NCI-H82 (cell line): ENCODE data around the gene GPN3.
"Not testable (repeated sequence)": the region's sequence is repeated elsewhere in the genome, so short reads cannot be mapped to it uniquely, and the experiment has no call there.

Experiments used
- DNase-seq: peaks from one replicate; lab custom pipeline; 2025; lab: John Stamatoyannopoulos, UW

GPN3 gene

GRCh38 chr12:110468214-110469048 is at the start of gene GPN3, which contains the start of gene FAM216A:
TSS of gene GPN3 (minus strand) at chr12:110468257. CDS start at chr12:110468203, 54 bp downstream.
TSS of gene FAM216A (plus strand) at chr12:110468845. CDS start at chr12:110468876, 31 bp downstream.
- DNase-seq = peak; percentile 100

- DNase-seq = no peak
Observed at GRCh38 chr12:110516995-110517394, 48.9 kb upstream of the GPN3 start.

DNA sequence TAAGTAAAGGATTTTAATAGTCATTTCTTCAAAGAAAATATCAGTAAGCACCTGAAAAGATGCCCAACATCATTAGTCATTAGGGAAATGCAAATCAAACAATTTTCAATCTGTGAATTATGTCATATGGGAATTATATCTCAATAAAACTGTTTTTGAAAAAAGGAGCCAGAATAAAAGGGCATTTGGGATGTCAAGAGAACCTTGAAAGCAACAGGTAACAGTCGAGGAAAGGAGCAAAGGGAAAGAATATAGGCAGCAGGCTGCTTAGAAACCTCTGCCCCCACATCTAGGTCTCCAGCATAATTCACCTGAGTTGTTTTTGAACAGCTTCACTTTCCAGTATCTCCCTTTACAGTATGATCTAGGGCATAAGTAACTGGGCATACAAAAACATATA is 46.3 kb upstream of the GPN3 start:
- no peak for DNase-seq

GRCh38 chr12:110513842-110514241 is 45.8 kb upstream of the GPN3 start:
- peak; percentile 12 for DNase-seq

GRCh38 chr12:110508071-110508586 is 40.1 kb upstream of the GPN3 start:
- DNase-seq = no peak

GRCh38 chr12:110505332-110505731 is 37.3 kb upstream of the GPN3 start:
- no peak for DNase-seq

DNA sequence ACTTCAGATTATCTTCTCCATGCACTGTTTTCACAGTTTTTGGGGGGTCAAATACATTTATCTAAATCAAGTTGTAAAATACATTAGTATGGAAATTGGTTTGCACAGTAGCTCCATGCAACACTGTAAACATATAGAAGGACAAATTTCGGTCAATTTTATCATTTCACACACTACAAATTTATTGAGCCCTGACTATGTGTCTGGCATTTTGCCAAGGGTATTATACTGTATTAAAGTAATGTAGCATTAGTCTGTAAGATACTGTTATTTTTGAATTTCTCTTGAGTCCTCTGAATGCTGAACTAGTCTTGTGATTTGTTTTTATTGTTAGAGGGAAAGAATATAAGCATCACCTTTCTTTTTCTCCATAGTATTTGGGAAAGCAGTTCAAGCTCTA is 35.4 kb upstream of the GPN3 start:
- DNase-seq = no peak

DNA sequence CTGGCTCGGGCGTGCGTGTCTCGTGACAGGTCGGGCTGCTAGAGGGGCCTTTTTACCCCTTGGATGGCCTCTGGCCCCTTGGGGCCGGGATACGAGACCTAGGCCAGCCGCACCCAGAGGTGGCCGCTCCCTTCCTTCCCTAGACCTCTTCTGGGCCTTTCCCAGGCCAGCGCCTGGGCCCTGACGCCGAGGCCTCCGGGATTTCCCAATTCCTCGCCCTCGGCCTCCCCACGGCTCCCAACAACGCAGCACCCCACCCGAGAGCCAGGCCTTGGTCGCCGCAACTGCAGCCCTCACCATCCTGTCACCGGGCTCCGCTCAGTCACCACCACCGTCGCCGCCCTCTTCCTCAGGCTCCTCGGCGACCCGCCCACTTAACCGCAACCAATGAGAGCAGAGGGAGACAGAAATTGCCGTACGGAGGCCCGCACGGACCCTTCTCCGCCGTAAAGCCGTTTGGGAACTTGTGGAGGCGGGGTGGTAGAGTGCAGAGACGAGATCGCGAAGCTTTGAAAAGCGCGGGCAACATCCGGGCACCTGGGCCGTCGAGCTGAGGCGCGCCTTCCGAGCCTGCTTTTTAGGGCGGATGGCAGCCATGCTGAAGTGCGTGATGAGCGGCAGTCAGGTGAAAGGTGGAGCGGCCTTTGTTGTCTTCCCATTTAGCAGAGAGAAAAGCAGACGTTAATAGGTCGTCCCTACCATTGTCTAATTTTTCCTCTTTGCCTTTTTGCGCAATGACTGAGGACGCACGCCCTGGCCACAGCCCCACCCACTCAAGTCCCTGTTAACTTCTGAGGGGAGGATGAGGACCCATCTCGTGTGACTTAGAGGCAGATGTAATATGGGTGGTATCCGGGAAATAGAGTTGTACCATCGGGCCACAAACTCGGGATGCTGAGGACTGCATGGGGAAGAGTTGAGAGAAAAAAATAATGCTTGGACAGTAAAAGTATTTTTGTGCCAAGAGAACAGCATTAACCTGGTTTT is 34.0 kb upstream of the GPN3 start, which contains the start of the genes RAD9B and VPS29:
TSS of gene RAD9B (plus strand) at position 580 of the 987 bp plus-strand sequence. CDS start at position 587, 7 bp downstream.
TSS of gene VPS29 (minus strand) at position 360 of the 987 bp plus-strand sequence. CDS start at position 300, 60 bp downstream.
- DNase-seq = peak; percentile 99

- DNase-seq = peak; percentile 66
Observed at GRCh38 chr12:110501399-110501751, 33.3 kb upstream of the GPN3 start.

GRCh38 chr12:110498984-110499706 is 31.1 kb upstream of the GPN3 start:
- peak; percentile 52 for DNase-seq

- DNase-seq = no peak
Observed at GRCh38 chr12:110475426-110475825, 7.4 kb upstream of the GPN3 start.

DNA sequence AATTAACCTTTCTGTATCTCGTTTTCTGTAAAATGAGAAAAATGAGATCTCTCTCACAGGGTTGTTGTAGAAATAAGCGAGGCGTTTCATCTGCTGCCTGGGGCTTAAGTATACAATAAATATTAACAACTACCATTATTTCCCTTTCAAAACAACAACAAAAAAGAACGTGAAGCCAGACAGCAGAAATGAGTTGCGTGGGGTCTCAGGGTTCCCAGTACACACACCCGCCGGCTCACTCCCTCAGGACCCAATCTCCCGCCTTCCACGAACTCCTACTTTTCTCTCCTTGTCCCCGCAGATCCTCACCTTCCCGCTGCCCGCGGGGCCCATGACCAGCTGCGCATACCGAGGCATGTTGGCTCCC is 227 bp downstream of the GPN3 start:
- no peak for DNase-seq

DNA sequence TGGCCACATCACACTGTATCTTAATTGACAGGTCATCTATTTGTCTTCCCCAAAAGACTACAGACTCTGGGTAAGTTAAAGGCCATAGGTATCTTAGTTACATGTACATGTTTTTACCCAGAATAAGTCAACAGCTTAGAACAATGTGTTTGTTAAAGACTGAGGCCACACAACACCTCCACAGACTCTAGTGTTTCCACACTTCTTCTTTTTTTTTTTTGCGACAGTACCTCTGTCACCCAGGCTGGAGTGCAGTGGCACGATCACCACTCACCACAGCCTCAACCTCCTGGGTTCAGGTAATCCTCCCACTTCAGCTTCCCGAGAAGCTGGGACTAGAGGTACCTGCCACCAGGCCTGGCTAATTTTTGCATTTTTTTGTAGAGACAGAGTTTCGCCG is 1.3 kb downstream of the GPN3 start:
- no peak for DNase-seq

DNA sequence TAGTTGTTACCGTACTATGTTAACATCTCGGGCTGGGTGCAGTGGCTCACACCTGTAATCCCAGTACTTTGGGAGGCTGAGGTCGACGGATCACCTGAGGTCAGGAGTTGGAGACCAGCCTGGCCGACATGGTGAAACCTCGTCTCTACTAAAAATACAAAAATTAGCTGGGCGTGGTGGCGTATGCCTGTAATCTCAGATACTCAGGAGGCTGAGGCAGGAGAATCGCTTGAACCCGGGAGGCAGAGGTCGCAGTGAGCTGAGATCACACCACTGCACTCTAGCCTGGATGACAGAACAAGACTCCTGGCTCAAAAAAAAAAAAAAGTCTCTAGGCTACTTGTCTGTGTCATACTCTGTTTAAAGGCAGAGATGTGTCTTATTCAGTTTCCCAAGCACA is 2.3 kb downstream of the GPN3 start:
- not testable (repeated sequence) for DNase-seq

DNA sequence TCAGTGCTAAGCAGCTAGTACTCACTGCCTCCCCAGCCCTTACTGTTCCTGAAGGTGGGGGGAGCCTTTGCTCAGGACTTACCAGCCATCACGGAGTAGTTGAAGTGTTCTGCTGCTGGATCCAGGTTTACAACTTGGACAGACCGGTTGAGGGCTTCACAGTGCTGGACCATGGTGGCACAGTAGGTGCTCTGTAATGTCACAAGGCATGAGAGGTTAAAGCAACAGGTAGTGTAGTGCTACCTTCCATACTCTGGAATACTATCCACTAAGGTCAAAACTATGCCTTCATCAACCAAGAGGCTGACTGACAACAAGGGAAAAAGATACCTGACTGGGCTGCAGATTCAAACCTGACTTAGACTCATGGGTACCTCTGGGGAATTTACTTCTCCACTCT is 3.0 kb downstream of the GPN3 start:
- DNase-seq = no peak

- not testable (repeated sequence) for DNase-seq
Observed at GRCh38 chr12:110461189-110461588, 6.9 kb downstream of the GPN3 start.

DNA sequence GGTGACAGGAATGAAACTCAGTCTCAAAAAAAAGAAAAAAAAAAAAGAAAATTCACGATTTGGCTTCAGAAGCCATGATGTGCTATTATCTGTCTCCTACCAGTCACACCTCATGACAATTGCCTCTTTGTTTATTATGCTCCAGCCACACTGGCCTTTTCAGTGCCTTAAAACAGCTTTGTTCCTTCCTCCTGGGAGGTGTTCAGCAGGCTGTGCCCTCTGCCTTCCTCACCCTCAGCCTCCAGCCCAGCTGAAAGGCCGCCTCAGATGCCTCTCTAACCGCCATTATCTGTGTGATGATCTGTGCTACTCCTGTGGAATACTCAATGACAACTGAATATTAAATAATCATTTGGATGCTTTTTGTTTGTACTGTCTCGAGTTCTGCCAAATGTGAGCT is 9.3 kb downstream of the GPN3 start:
- DNase-seq = no peak

GRCh38 chr12:110453569-110454296 is 14.3 kb downstream of the GPN3 start:
- DNase-seq = peak; percentile 27

- DNase-seq = no peak
Observed at GRCh38 chr12:110451263-110451662, 16.8 kb downstream of the GPN3 start.

DNA sequence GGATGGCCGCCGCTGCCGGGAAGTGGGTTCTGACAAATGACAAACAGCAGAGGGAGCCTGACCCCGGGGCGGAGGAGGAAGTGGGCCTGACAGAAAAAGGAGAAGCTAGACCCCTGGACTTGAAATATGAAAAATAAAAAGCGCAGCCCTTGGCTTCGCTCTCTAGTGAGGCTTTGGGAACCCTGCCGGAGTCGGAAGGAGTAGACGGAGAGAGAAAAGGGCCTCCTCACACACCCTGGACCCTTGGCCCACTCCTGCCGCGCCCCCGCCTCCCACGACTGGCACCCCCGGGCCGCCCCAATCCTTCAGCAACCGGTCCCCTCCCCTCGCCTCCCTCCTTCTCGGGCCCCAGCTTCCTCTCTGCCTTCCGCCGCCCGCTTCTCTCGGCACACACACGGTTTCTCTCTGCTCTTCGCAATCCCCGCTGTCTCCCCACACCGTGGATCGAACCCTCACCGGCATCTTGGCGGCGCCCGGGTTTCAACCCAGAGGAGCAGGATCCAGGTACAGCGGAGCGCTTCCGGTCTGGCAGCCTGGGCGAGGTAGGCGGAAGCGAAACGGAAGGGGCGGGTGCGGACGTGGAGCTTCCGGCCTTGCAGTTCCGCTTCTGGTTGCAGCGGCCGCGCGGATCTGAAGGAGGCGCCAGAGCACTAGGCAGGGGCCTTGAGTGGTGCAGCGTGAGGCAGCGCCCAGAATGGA is 18.1 kb downstream of the GPN3 start, which contains the start of gene ARPC3:
TSS of gene ARPC3 (minus strand) at position 539 of the 699 bp plus-strand sequence. CDS start at position 462, 77 bp downstream.
- DNase-seq = peak; percentile 97
